ENCODE results near the gene GPR150. TPM values are rescaled to one million over a fixed set of nuclear protein-coding genes. Genes with fewer than 3 reads are reported as not detected.
A peak's percentile ranks its signal among the peaks of the same experiment; 100 is the strongest.

GPR150 gene
- total and polyA plus RNA-seq, 9 of the 15 experiments (the other 6 are each of a cell fraction or from before 2014, with no cell fraction given): not detected

GRCh38 chr5:95646569-95647431 lies 26.9 kb downstream of the GPR150 start, which contains the start of gene RFESD (continued):
- TF ChIP-seq E2F1 (CRISPR knock-in tag; IDR thresholded peaks at IDR 0.05): peak; percentile 30; the same call in 1 of the 2 replicates
- no peak for TF ChIP-seq ZNF140 (CRISPR knock-in tag; IDR thresholded peaks at IDR 0.05)
- peak; percentile 52; the same call in 1 of the 2 replicates for TF ChIP-seq EP300 (IDR thresholded peaks at IDR 0.05; ENCODE audit: low read length)
- TF ChIP-seq SRSF1 (IDR thresholded peaks at IDR 0.05; ENCODE audit: low read depth, low read length): no peak
- no peak for TF ChIP-seq MAFK (IDR thresholded peaks at IDR 0.05; ENCODE audit: low read length)
- no peak for TF ChIP-seq MEF2A (IDR thresholded peaks at IDR 0.05; ENCODE audit: control insufficient read depth, low read depth, low read length)
- TF ChIP-seq, protein P1, sequence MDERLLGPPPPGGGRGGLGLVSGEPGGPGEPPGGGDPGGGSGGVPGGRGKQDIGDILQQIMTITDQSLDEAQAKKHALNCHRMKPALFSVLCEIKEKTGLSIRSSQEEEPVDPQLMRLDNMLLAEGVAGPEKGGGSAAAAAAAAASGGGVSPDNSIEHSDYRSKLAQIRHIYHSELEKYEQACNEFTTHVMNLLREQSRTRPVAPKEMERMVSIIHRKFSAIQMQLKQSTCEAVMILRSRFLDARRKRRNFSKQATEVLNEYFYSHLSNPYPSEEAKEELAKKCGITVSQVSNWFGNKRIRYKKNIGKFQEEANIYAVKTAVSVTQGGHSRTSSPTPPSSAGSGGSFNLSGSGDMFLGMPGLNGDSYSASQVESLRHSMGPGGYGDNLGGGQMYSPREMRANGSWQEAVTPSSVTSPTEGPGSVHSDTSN (CRISPR knock-in tag; IDR thresholded peaks at IDR 0.05; ENCODE audit: low read depth): no peak
- TF ChIP-seq, protein P1 (tag; conservative IDR thresholded peaks at IDR 0.05; ENCODE audit: low read depth): no peak
- TF ChIP-seq, protein P2, sequence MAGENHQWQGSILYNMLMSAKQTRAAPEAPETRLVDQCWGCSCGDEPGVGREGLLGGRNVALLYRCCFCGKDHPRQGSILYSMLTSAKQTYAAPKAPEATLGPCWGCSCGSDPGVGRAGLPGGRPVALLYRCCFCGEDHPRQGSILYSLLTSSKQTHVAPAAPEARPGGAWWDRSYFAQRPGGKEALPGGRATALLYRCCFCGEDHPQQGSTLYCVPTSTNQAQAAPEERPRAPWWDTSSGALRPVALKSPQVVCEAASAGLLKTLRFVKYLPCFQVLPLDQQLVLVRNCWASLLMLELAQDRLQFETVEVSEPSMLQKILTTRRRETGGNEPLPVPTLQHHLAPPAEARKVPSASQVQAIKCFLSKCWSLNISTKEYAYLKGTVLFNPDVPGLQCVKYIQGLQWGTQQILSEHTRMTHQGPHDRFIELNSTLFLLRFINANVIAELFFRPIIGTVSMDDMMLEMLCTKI (IDR thresholded peaks at IDR 0.05; ENCODE audit: partially characterized antibody): no peak
- TF ChIP-seq, protein P3, sequence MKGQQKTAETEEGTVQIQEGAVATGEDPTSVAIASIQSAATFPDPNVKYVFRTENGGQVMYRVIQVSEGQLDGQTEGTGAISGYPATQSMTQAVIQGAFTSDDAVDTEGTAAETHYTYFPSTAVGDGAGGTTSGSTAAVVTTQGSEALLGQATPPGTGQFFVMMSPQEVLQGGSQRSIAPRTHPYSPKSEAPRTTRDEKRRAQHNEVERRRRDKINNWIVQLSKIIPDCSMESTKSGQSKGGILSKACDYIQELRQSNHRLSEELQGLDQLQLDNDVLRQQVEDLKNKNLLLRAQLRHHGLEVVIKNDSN (CRISPR knock-in tag; IDR thresholded peaks at IDR 0.05): peak; percentile 98
- TF ChIP-seq MED1 (CRISPR knock-in tag; IDR thresholded peaks at IDR 0.05; ENCODE audit: borderline replicate concordance): no peak
- no peak for TF ChIP-seq ZNF41 (CRISPR knock-in tag; conservative IDR thresholded peaks at IDR 0.05)
- peak; percentile 33; the same call in 1 of the 2 replicates for TF ChIP-seq NCOR1 (IDR thresholded peaks at IDR 0.05)
- TF ChIP-seq, protein P4, sequence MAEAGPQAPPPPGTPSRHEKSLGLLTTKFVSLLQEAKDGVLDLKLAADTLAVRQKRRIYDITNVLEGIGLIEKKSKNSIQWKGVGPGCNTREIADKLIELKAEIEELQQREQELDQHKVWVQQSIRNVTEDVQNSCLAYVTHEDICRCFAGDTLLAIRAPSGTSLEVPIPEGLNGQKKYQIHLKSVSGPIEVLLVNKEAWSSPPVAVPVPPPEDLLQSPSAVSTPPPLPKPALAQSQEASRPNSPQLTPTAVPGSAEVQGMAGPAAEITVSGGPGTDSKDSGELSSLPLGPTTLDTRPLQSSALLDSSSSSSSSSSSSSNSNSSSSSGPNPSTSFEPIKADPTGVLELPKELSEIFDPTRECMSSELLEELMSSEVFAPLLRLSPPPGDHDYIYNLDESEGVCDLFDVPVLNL (CRISPR knock-in tag; IDR thresholded peaks at IDR 0.05; ENCODE audit: low read depth): no peak
- TF ChIP-seq RCOR1 (IDR thresholded peaks at IDR 0.05; ENCODE audit: borderline replicate concordance in 1 of 2, low read depth in 2 of 2, low read length in 2 of 2): no peak
- TF ChIP-seq, protein P5, sequence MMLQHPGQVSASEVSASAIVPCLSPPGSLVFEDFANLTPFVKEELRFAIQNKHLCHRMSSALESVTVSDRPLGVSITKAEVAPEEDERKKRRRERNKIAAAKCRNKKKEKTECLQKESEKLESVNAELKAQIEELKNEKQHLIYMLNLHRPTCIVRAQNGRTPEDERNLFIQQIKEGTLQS (IDR thresholded peaks at IDR 0.05): peak; percentile 38; the same call in 1 of the 2 replicates
- TF ChIP-seq, protein P5 (CRISPR knock-in tag; conservative IDR thresholded peaks at IDR 0.05): no peak
- no peak for TF ChIP-seq SETDB1 (IDR thresholded peaks at IDR 0.05; ENCODE audit: low read length)
